Left lobe of liver (tissue), 2 donors: Measurements from ENCODE around the gene HEATR5B. TPM values are rescaled to one million over a fixed set of nuclear protein-coding genes. Genes with fewer than 3 reads are reported as not detected.
"Not testable (repeated sequence)": the region's sequence is repeated elsewhere in the genome, so short reads cannot be mapped to it uniquely, and the experiment has no call there.

ENCODE experiments used
- ATAC-seq: fragments of 200-7000 bp; cut with Tn5 transposase; one replicate; pipeline ENCODE4 v1.9.1; 2020; ENCODE audit warnings: mild to moderate bottlenecking, moderate library complexity
- DNase-seq: peaks from one replicate; pipeline ENCODE4 v3.0.0-alpha.2; 2020; ENCODE audit warnings: low spot score
- total RNA-seq: library from RNA; stranded (reverse); gene quantifications from one replicate; pipeline ENCODE4 v1.2.1, GENCODE V29; 2021
- donor health status: DM: no; HTN: no; CAD: no; lungs with moderate emphysema.
- donor health status: DM: no; HTN: yes; CAD: no.

HEATR5B gene
- total RNA-seq, 1 donor from 2014 or later: 7.7 TPM

- ATAC-seq (no peak), DNase-seq (no peak)
Measured at GRCh38 chr2:36951027-36951518, 133.1 kb downstream of the HEATR5B start.

DNA sequence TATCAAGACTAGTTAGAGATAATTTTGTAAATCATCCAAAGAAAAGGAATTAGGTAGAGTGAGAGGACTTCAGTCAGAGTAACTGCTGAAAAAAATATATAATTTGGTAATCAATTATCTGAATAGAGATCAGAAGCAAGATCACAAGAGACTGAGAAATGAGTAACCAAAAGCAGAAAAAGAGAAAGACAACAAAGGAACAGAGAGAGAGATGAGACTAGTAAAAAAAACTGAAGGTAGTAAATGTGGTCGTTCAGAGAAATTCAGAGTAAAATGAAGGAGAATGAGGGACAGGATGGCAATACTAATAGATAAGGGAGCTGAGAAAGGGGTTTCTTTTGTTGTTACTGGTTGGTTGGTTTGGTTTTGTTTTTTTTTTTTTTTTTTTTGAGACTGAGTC, 134.3 kb downstream of the HEATR5B start:
- DNase-seq: no peak
- ATAC-seq: no peak

GRCh38 chr2:36945240-36945639, 138.9 kb downstream of the HEATR5B start:
- ATAC-seq, DNase-seq: not testable (repeated sequence)

DNA sequence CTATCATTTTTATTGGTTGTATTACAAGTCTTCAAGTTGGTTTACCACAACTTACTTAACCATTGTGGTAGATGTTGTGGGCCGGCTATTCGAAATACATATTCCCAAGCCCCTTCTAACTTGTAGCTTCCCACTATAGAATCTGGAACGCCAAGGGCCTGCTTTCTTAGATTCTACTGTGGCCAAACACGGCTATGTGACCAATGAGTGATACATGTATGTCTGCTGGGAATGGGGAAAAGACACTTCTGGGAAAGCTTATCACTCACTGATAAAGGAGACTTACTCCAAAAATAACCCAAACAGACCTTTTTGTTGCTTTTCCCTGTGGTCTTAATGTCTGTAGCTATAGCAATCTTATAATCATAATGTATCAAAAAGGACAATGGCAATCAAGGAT, 142.3 kb downstream of the HEATR5B start:
- DNase-seq (no peak), ATAC-seq (no peak)

DNA sequence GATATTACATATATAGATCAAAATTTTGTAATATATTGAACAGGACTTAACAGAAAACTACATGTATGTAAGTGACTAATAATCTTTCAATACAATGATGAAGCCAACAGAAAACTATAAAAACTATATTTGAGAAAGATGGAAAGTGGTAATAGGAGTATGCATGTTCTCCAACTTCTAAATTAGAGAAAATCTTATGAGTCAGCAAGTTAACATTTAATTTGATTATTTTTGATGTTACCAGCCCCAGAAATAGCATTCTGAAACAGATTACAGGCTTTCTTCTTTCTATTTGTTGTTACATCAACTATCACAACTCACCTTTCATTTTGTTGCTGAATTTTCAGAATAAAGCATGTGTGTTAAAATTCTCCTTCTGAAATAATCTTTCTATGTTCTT, 147.6 kb downstream of the HEATR5B start:
- not testable (repeated sequence) for ATAC-seq, DNase-seq

- DNase-seq, ATAC-seq: not testable (repeated sequence)
Measured at GRCh38 chr2:36931688-36932087, 152.5 kb downstream of the HEATR5B start.

Other genes with a start within 250 kb of the HEATR5B start
- gene STRN, start 117.8 kb downstream of the HEATR5B start, total RNA-seq: 7.0 TPM
- 3.0 TPM for gene GPATCH11, start 146 bp upstream of the HEATR5B start, total RNA-seq
- 10.7 TPM for gene EIF2AK2, start 72.6 kb upstream of the HEATR5B start, total RNA-seq
- not detected for gene SULT6B1, start 104.3 kb upstream of the HEATR5B start, total RNA-seq
- 19.3 TPM for gene CEBPZOS, start 112.1 kb upstream of the HEATR5B start, total RNA-seq
- gene CEBPZ, start 147.2 kb upstream of the HEATR5B start, total RNA-seq: 15.4 TPM
- 8.4 TPM for gene NDUFAF7, start 147.3 kb upstream of the HEATR5B start, total RNA-seq
- 13.1 TPM for gene PRKD3, start 240.5 kb upstream of the HEATR5B start, total RNA-seq